Raji (cell line): Measurements from ENCODE around the gene ITFG2.

Experiments
- POLR2A ChIP-seq: IDR thresholded peaks from 2 replicates; pipeline ENCODE4 v1.6.1; 2011; ENCODE audit warnings: low read depth, low read length, control low read depth; ENCODE audit not compliant: insufficient read depth

ITFG2 gene

DNA sequence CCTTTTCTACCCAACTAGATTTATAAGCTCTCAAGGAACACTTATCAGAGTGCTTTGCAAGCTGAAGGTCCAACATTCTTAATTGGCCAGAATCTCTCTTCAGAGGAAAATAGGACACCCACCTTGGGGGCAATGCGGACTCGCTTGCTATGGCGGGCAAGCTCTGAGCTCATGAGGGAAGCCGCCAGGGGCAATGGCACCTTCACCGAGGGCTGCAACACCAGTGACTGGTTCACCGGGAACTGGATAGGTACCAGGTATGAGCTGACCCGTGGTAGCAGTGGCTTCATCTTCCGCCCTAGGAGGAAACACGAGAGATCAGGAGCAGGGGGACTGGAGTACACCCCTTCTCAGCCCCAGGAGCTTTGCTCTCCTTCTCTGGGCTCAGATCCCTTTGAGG is 51.7 kb downstream of the ITFG2 start:
- TF ChIP-seq POLR2A, result no peak
